PFSK-1 (cell line): ENCODE data around the gene DPPA3.

Source experiments
- FOXP2 ChIP-seq: optimal IDR thresholded peaks from 2 replicates; pipeline ENCODE3; 2011; ENCODE audit warnings: borderline replicate concordance, control low read depth, inconsistent platforms; ENCODE audit not compliant: insufficient read depth; ENCODE audit errors: extremely low read length, extremely low read depth
- POLR2AphosphoS5 ChIP-seq: IDR thresholded peaks from 2 replicates; pipeline ENCODE4 v1.6.1; 2012; ENCODE audit warnings: low read depth, mild to moderate bottlenecking, control low read depth, low read length, moderate library complexity
- REST ChIP-seq, 2 experiments: IDR thresholded peaks; 2 replicates each; pipeline versions ENCODE4 v1.6.1 to v1.8.0; 2011 to 2012; ENCODE audit warnings: low read depth in 2 of 2, low read length in 2 of 2, control low read depth in 1 of 2, inconsistent platforms in 1 of 2, mild to moderate bottlenecking in 1 of 2, moderate library complexity in 1 of 2; ENCODE audit not compliant: insufficient read depth in 1 of 2
- SIN3A ChIP-seq: IDR thresholded peaks from 2 replicates; pipeline ENCODE4 v1.6.1; 2012; ENCODE audit warnings: mild to moderate bottlenecking, low read length, moderate library complexity, borderline replicate concordance; ENCODE audit not compliant: insufficient read depth
- TAF1 ChIP-seq: IDR thresholded peaks from 2 replicates; pipeline ENCODE4 v1.6.1; 2012; ENCODE audit warnings: low read length, control low read depth, borderline replicate concordance; ENCODE audit not compliant: insufficient read depth

Gene DPPA3

GRCh38 chr12:7681535-7681934, 29.7 kb upstream of the DPPA3 start:
- no peak for TF ChIP-seq TAF1
- no peak for TF ChIP-seq FOXP2
- TF ChIP-seq POLR2AphosphoS5: no peak
- no peak for TF ChIP-seq SIN3A
- no peak for TF ChIP-seq REST (IDR thresholded peaks at IDR 0.05; ENCODE audit: insufficient read depth in 1 of 2, low read depth in 2 of 2, low read length in 2 of 2)

DNA sequence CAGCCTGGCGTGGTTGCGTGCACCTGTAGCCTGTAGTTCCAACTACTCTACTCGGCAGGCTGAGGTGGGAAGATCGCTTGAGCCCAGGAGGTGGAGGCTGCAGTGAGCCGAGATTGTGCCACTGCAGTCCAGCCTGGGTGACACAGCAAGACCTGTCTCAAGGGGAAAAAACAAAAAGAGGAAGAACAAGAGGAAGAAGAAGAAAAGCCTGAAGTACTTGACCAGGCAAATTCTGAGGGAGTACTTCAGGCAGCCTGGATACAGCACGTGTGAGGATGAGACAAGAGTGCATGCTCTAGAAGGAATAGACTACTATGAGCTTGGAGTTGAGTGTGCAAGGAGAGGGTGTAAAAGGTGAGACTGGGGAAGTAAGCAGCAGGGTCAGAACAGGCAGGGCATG, 17.4 kb upstream of the DPPA3 start:
- TF ChIP-seq SIN3A: no peak
- no peak for TF ChIP-seq POLR2AphosphoS5
- no peak for TF ChIP-seq TAF1
- no peak for TF ChIP-seq REST (IDR thresholded peaks at IDR 0.05; ENCODE audit: insufficient read depth in 1 of 2, low read depth in 2 of 2, low read length in 2 of 2)
- no peak for TF ChIP-seq FOXP2

- no peak for TF ChIP-seq TAF1
- TF ChIP-seq SIN3A: no peak
- no peak for TF ChIP-seq FOXP2
Observed at GRCh38 chr12:7694556-7695236, 16.5 kb upstream of the DPPA3 start.

DNA sequence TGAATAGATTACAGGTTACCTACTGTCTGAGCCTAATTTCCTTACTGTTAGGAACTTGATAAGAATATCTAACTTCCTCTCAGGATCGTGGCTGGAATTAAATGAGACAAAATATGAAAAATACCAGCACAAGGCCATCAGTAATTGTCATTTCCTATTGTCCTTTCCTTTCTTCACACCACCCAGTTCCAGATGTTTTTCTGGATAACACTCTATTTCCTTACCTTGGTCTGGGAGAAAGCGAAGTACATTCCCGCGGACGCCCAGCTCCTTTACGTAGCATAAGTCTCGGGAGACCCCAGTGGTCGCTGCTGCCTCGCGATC, 16.0 kb upstream of the DPPA3 start:
- TF ChIP-seq SIN3A: no peak
- TF ChIP-seq REST (IDR thresholded peaks at IDR 0.05; ENCODE audit: insufficient read depth in 1 of 2, low read depth in 2 of 2, low read length in 2 of 2): no peak
- no peak for TF ChIP-seq TAF1
- no peak for TF ChIP-seq FOXP2
- TF ChIP-seq POLR2AphosphoS5: no peak

DNA sequence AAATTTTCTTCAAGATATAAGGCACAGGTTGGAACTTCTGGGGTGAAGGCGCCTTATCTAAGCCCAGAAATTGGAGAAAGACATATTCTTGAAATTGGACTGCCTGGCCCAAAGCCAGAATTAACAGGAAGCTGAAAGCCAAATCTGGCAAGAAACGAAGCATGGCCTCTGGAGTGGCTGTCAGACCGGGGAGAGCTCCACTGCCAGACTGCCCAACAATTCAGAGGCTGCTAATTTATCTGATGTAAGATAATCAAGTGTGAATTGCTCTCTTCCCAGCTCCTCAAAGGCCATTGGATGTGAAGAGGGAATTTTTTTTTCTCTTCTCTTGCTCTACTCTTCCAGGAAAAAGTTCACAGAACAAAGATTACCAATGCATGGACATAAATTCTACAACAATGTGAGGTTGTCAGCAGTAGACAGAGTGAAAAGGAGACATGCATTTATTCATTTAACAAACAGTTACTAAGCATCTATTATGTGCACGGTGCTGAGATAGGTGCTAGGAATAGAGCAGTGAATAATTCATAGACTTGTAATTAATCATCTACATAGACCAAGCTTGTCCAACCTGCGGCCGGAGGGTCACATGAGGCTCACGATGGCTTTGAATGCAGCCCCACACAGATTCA, 15.6 kb upstream of the DPPA3 start, which contains the start of gene GDF3:
GDF3 (minus strand) TSS at position 210 of the 632 bp plus-strand sequence; CDS start at position 163, 47 bp downstream.
- TF ChIP-seq SIN3A (no peak), REST (IDR thresholded peaks at IDR 0.05; ENCODE audit: insufficient read depth in 1 of 2, low read depth in 2 of 2, low read length in 2 of 2) (no peak), FOXP2 (no peak)
